Neural cell (in vitro differentiated cells): Measurements from ENCODE around the gene CRACDL. TPM values are rescaled to one million over a fixed set of nuclear protein-coding genes. Genes with fewer than 3 reads are reported as not detected.

ENCODE experiments used
- H2AFZ ChIP-seq: fragments of 200-600, 300-800 bp; sonication (generic), shearing (Covaris generic); 2 replicates; pipeline ENCODE4 v1.6.0; 2014; ENCODE audit warnings: low read depth, mild to moderate bottlenecking, antibody characterized with exemption, low read length, moderate library complexity
- H3F3A ChIP-seq: fragments of 200-600 bp; shearing (Covaris generic); 2 replicates; pipeline ENCODE4 v1.6.1; 2016; ENCODE audit warnings: mild to moderate bottlenecking, moderate library complexity, mixed read lengths, antibody characterized with exemption, low read length; ENCODE audit not compliant: insufficient read depth, poor library complexity, severe bottlenecking
- H3K27ac ChIP-seq: fragments of 200-600, 300-800 bp; sonication (generic), shearing (Covaris generic); 2 replicates; pipeline ENCODE4 v1.5.1; 2014; ENCODE audit warnings: mild to moderate bottlenecking, low read length, moderate library complexity
- H3K27me3 ChIP-seq: fragments of 300-800, 200-600 bp; sonication (generic), shearing (Covaris generic); 2 replicates; pipeline ENCODE4 v1.6.0; 2014; ENCODE audit warnings: mild to moderate bottlenecking, low read depth, low read length, moderate library complexity; ENCODE audit not compliant: insufficient read depth
- H3K36me3 ChIP-seq: fragments of 300-800, 200-600 bp; sonication (generic), shearing (Covaris generic); 2 replicates; pipeline ENCODE4 v1.5.1; 2014; ENCODE audit warnings: mild to moderate bottlenecking, antibody characterized with exemption, low read length, moderate library complexity; ENCODE audit not compliant: insufficient read depth
- H3K4me2 ChIP-seq: fragments of 300-800, 200-600 bp; sonication (generic), shearing (Covaris generic); 2 replicates; pipeline ENCODE4 v1.6.0; 2014; ENCODE audit warnings: mild to moderate bottlenecking, low read length
- H3K4me3 ChIP-seq: fragments of 300-800, 200-600 bp; sonication (generic), shearing (Covaris generic); 2 replicates; pipeline ENCODE4 v1.5.1; 2014; ENCODE audit warnings: mild to moderate bottlenecking, low read length, moderate library complexity
- H3K79me2 ChIP-seq: fragments of 200-600 bp; shearing (Covaris generic); replicated peaks from 2 replicates; pipeline ENCODE4 v1.6.0; 2014; ENCODE audit warnings: mild to moderate bottlenecking, low read length, moderate library complexity; ENCODE audit not compliant: insufficient read depth
- H3K9ac ChIP-seq: fragments of 300-800, 200-600 bp; sonication (generic), shearing (Covaris generic); 2 replicates; pipeline ENCODE4 v1.6.1; 2016; ENCODE audit warnings: mild to moderate bottlenecking, low read length, mixed read lengths
- H3K9me2 ChIP-seq: fragments of 200-600 bp; shearing (Covaris generic); 2 replicates; pipeline ENCODE4 v1.6.1; 2016; ENCODE audit warnings: mild to moderate bottlenecking, low read length, mixed read lengths; ENCODE audit not compliant: insufficient read depth
- H3K9me3 ChIP-seq: fragments of 200-600, 300-800 bp; sonication (generic), shearing (Covaris generic); 2 replicates; pipeline ENCODE4 v1.6.1; 2016; ENCODE audit warnings: mild to moderate bottlenecking, mixed run types, low read length, moderate library complexity, mixed read lengths
- H4K20me1 ChIP-seq: fragments of 200-600 bp; shearing (Covaris generic); 2 replicates; pipeline ENCODE4 v1.6.1; 2016; ENCODE audit warnings: mild to moderate bottlenecking, mixed run types; ENCODE audit not compliant: insufficient read depth
- CTCF ChIP-seq: fragments of 450-650 bp; IDR thresholded peaks from 2 replicates; pipeline ENCODE4 v1.5.1; 2014; ENCODE audit warnings: antibody characterized with exemption, mild to moderate bottlenecking, moderate library complexity; ENCODE audit not compliant: poor library complexity, severe bottlenecking
- EP300 ChIP-seq: fragments of 450-650 bp; conservative IDR thresholded peaks from 2 replicates; pipeline ENCODE4 v1.6.1; 2014; ENCODE audit warnings: antibody characterized with exemption, mild to moderate bottlenecking, moderate library complexity; ENCODE audit not compliant: poor library complexity, severe bottlenecking
- EZH2 ChIP-seq: fragments of 200-600, 300-800 bp; shearing (Covaris generic), sonication (generic); IDR thresholded peaks from 2 replicates; pipeline ENCODE4 v1.6.1; 2014; ENCODE audit warnings: antibody characterized with exemption, low read length, borderline replicate concordance, mild to moderate bottlenecking; ENCODE audit not compliant: insufficient read depth, poor library complexity, severe bottlenecking
- MXI1 ChIP-seq: fragments of 450-650 bp; conservative IDR thresholded peaks from 2 replicates; pipeline ENCODE4 v1.6.1; 2014; ENCODE audit warnings: antibody characterized with exemption, mild to moderate bottlenecking; ENCODE audit not compliant: poor library complexity, severe bottlenecking
- POLR2AphosphoS5 ChIP-seq: IDR thresholded peaks from 2 replicates; pipeline ENCODE4 v1.6.1; 2012
- RAD21 ChIP-seq: fragments of 450-650 bp; conservative IDR thresholded peaks from 2 replicates; pipeline ENCODE4 v1.6.1; 2014; ENCODE audit warnings: antibody characterized with exemption, mild to moderate bottlenecking, moderate library complexity
- REST ChIP-seq: IDR thresholded peaks from 2 replicates; pipeline ENCODE4 v1.6.1; 2012; ENCODE audit warnings: borderline replicate concordance
- SMC3 ChIP-seq: fragments of 450-650 bp; conservative IDR thresholded peaks from 2 replicates; pipeline ENCODE4 v1.6.1; 2014; ENCODE audit warnings: antibody characterized with exemption, mild to moderate bottlenecking, moderate library complexity; ENCODE audit not compliant: poor library complexity
- TAF1 ChIP-seq: IDR thresholded peaks from 2 replicates; pipeline ENCODE4 v1.6.1; 2012; ENCODE audit warnings: low read depth
- polyA plus RNA-seq: library from polyadenylated mRNA; depleted of rRNA; stranded (reverse); fragments of >200 nt; gene quantifications from 2 replicates; pipeline ENCODE4 v1.2.3, GENCODE V29; 2014

The CRACDL gene
- polyA plus RNA-seq, 1 donor from 2014 or later = 0.85 TPM

GRCh38 chr2:98911376-98912154, 24.5 kb downstream of the CRACDL start:
- H3K27me3 ChIP-seq = no peaks in the 10 kb centered on the region
- no peaks in the 10 kb centered on the region for H3K9me2 ChIP-seq
- H3F3A ChIP-seq = peaks cover 3% of the 10 kb centered on the region
- H3K9me3 ChIP-seq = no peaks in the 10 kb centered on the region
- TF ChIP-seq RAD21 = no peak
- no peak for TF ChIP-seq REST
- TF ChIP-seq SMC3 = no peak
- no peak for TF ChIP-seq POLR2AphosphoS5
- TF ChIP-seq EP300 = no peak
- TF ChIP-seq EZH2 = no peak
- TF ChIP-seq TAF1 = no peak
- no peak overlapping the region for H3K4me2 ChIP-seq
- no peak overlapping the region for H2AFZ ChIP-seq
- H3K9ac ChIP-seq = no peak overlapping the region
- no peak overlapping the region for H3K27ac ChIP-seq
- no peak overlapping the region for H3K4me3 ChIP-seq
- H3K36me3 ChIP-seq = no peaks in the 10 kb centered on the region
- H4K20me1 ChIP-seq = no peaks in the 10 kb centered on the region
- H3K79me2 ChIP-seq = no peaks in the 10 kb centered on the region

GRCh38 chr2:98911126-98911375, 25.0 kb downstream of the CRACDL start:
- Histone ChIP-seq H3K79me2 (no peaks in the 10 kb centered on the region), H3K36me3 (no peaks in the 10 kb centered on the region), H3K9ac (no peak overlapping the region), H3K4me3 (no peak overlapping the region), H3K4me2 (no peak overlapping the region), H2AFZ (no peak overlapping the region), H3K27ac (no peak overlapping the region), H4K20me1 (no peaks in the 10 kb centered on the region), H3K9me3 (no peaks in the 10 kb centered on the region), H3K9me2 (no peaks in the 10 kb centered on the region), H3K27me3 (no peaks in the 10 kb centered on the region), H3F3A (peaks cover 3% of the 10 kb centered on the region)
- TF ChIP-seq EZH2 = no peak
- no peak for TF ChIP-seq RAD21
- no peak for TF ChIP-seq EP300
- no peak for TF ChIP-seq REST
- no peak for TF ChIP-seq MXI1
- no peak for TF ChIP-seq SMC3
- no peak for TF ChIP-seq CTCF
- no peak for TF ChIP-seq POLR2AphosphoS5
- TF ChIP-seq TAF1 = no peak
